Caco-2 (cell line): Measurements from ENCODE around the gene JCHAIN. TPM values are rescaled to one million over a fixed set of nuclear protein-coding genes. Genes with fewer than 3 reads are reported as not detected.

Experiments
- BruUV-seq: library from RNA; stranded (reverse); fragments of 400-500 nt; replicated peaks from 2 replicates; lab custom pipeline; 2021; lab: Mats Ljungman, UMichigan
- CTCF ChIA-PET: fragments of 300-600 bp; sonication (Branson Sonifier 250); formaldehyde crosslinking; loops from one replicate; lab custom pipeline; 2022; ENCODE audit warnings: antibody characterized with exemption; lab: Charles Lee
- POLR2A ChIA-PET: fragments of 300-600 bp; sonication (Branson Sonifier 250); formaldehyde crosslinking; loops from one replicate; lab custom pipeline; 2022; ENCODE audit warnings: antibody characterized with exemption; lab: Charles Lee
- DNase-seq, 2 experiments: peaks; one replicate each; pipeline versions ENCODE4 v3.0.0 to v3.0.0-alpha.2; 2020 to 2022
- H3K27me3 ChIP-seq: replicated peaks from 2 replicates; pipeline ENCODE4 v1.6.0; 2011; ENCODE audit warnings: low read length; ENCODE audit not compliant: control insufficient read depth, insufficient read depth
- H3K36me3 ChIP-seq: 2 replicates; pipeline ENCODE4 v1.5.1; 2011; ENCODE audit warnings: low read length; ENCODE audit not compliant: control insufficient read depth, insufficient read depth
- H3K4me1 ChIP-seq: fragments of 250-450 bp; sonication (Bioruptor Pico); 2 replicates; pipeline ENCODE4 v1.5.1; 2020; ENCODE audit warnings: mild to moderate bottlenecking
- H3K4me3 ChIP-seq: 2 replicates; pipeline ENCODE4 v1.5.1; 2011; ENCODE audit warnings: low read depth, mild to moderate bottlenecking, control low read depth, low read length
- H3K9me3 ChIP-seq: fragments of 250-450 bp; sonication (Bioruptor Pico); 2 replicates; pipeline ENCODE4 v1.5.1; 2020; ENCODE audit warnings: mild to moderate bottlenecking, moderate library complexity
- H3K27ac Mint-ChIP-seq: one replicate; pipeline ENCODE4 v1.8.0; 2022; ENCODE audit warnings: mixed read lengths; ENCODE audit not compliant: unreplicated experiment
- H3K27me3 Mint-ChIP-seq: one replicate; pipeline ENCODE4 v1.8.0; 2022; ENCODE audit warnings: mixed read lengths; ENCODE audit not compliant: insufficient read depth, unreplicated experiment
- H3K36me3 Mint-ChIP-seq: one replicate; pipeline ENCODE4 v1.8.0; 2022; ENCODE audit warnings: mild to moderate bottlenecking, mixed read lengths; ENCODE audit not compliant: insufficient read depth, unreplicated experiment
- H3K4me1 Mint-ChIP-seq: one replicate; pipeline ENCODE4 v1.8.0; 2022; ENCODE audit warnings: low read depth, mixed read lengths; ENCODE audit not compliant: unreplicated experiment
- H3K4me3 Mint-ChIP-seq: one replicate; pipeline ENCODE4 v1.8.0; 2022; ENCODE audit warnings: mild to moderate bottlenecking, moderate library complexity, mixed read lengths; ENCODE audit not compliant: unreplicated experiment
- H3K9me3 Mint-ChIP-seq: one replicate; pipeline ENCODE4 v1.8.0; 2022; ENCODE audit warnings: mixed read lengths; ENCODE audit not compliant: unreplicated experiment
- CTCF ChIP-seq, 2 experiments: fragments of 200-600 bp in 1 of 2; IDR thresholded peaks; 1 replicate in 1 of 2; 2 replicates in 1 of 2; pipeline versions ENCODE4 v1.5.1 to v1.8.0; 2011 to 2022; ENCODE audit warnings: antibody characterized with exemption in 1 of 2, control low read depth in 1 of 2, inconsistent platforms in 1 of 2, low read depth in 1 of 2, low read length in 1 of 2, mild to moderate bottlenecking in 1 of 2, moderate library complexity in 1 of 2; ENCODE audit not compliant: insufficient read depth in 1 of 2, severe bottlenecking in 1 of 2, unreplicated experiment in 1 of 2
- intact Hi-C: fragments of 100-400 bp; cut with micrococcal nuclease; formaldehyde crosslinking; loops from one replicate; pipeline ENCODE4 v1.10.0; 2022; ENCODE audit not compliant: unreplicated experiment
- total RNA-seq: library from RNA; stranded (reverse); gene quantifications from 2 replicates; pipeline ENCODE4 v1.2.3, GENCODE V29; 2022

Gene JCHAIN
- total RNA-seq, 1 experiment from 2014 or later = not detected

DNA sequence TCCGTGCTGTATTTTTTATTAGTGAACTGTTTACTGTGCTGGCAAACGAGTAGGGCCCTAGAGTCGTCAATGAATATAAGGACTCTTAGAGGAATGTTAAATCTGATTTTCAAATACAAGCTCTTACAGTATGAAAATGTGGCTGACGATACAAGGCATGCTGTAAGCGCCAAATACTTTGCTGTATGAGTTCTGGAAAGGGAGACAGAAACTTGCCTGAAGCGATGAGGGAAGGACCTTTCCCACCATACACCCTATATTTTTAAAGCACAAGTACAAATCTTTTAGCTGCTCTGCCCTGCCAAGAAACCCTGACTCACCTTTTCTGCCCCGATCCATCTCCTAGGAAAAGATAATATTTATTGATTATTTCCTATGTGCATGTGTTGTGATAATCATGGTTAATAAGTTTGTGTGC lies 39.7 kb upstream of the JCHAIN start:
- H3K27ac Mint-ChIP-seq = peak overlapping the region; percentile 93
- POLR2A ChIA-PET = interaction anchor here (1.1 kb wide), 1 partner anchor 44 kb away, joined by 4 read pairs; no protein-coding TSS in a partner anchor
- H3K36me3 ChIP-seq = no peaks in the 10 kb centered on the region

GRCh38 chr4:70705183-70706043 lies 39.1 kb upstream of the JCHAIN start:
- no peaks in the 10 kb centered on the region for H3K36me3 ChIP-seq
- CTCF ChIA-PET = interaction anchor here (0.5 to 1.3 kb wide), 4 partner anchors 18 to 1399 kb away, joined by 4 to 8 read pairs (median 6); no protein-coding TSS in a partner anchor
- Mint-ChIP-seq H3K4me3 (peak overlapping the region; percentile 98), H3K27ac (peak overlapping the region; percentile 93), H3K4me1 (peaks cover 11% of the 10 kb centered on the region), H3K36me3 (peaks cover 11% of the 10 kb centered on the region), H3K9me3 (no peaks in the 10 kb centered on the region), H3K27me3 (no peaks in the 10 kb centered on the region)
- no TSS peak for BruUV-seq
- no peaks in the 10 kb centered on the region for H3K27me3 ChIP-seq
- peak; percentile 80 to 86 for DNase-seq
- POLR2A ChIA-PET = interaction anchor here (0.6 to 1.1 kb wide), 5 partner anchors 16 to 324 kb away, joined by 3 to 5 read pairs (median 4); partner anchors contain the start of gene GRSF1
- TF ChIP-seq CTCF (IDR thresholded peaks at IDR 0.05; ENCODE audit: insufficient read depth in 1 of 2, low read depth in 1 of 2, low read length in 1 of 2, severe bottlenecking in 1 of 2, unreplicated experiment in 1 of 2) = no peak
- H3K9me3 ChIP-seq = no peaks in the 10 kb centered on the region
- peak overlapping the region; percentile 79 for H3K4me3 ChIP-seq
- intact Hi-C loops = loop anchor here (5.0 kb wide), 3 partner anchors 53 to 197 kb away; partner anchors contain the start of gene MOB1B
- peaks cover 11% of the 10 kb centered on the region for H3K4me1 ChIP-seq

More for the DNA sequence above, 39.7 kb upstream of the JCHAIN start:
- Histone ChIP-seq H3K4me3 (peak overlapping the region; percentile 79), H3K27me3 (no peaks in the 10 kb centered on the region), H3K9me3 (no peaks in the 10 kb centered on the region), H3K4me1 (peaks cover 11% of the 10 kb centered on the region)
- no TSS peak for BruUV-seq
- CTCF ChIA-PET = interaction anchor here (0.5 to 1.3 kb wide), 2 partner anchors 19 to 133 kb away, joined by 7 to 8 read pairs; no protein-coding TSS in a partner anchor
- Mint-ChIP-seq H3K27me3 (no peaks in the 10 kb centered on the region), H3K9me3 (no peaks in the 10 kb centered on the region), H3K36me3 (peaks cover 11% of the 10 kb centered on the region), H3K4me3 (peak overlapping the region; percentile 98), H3K4me1 (peaks cover 11% of the 10 kb centered on the region)
- intact Hi-C loops = loop anchor here (5.0 kb wide), 3 partner anchors 54 to 196 kb away; partner anchors contain the start of gene MOB1B
- no peak for DNase-seq
- no peak for TF ChIP-seq CTCF (IDR thresholded peaks at IDR 0.05; ENCODE audit: insufficient read depth in 1 of 2, low read depth in 1 of 2, low read length in 1 of 2, severe bottlenecking in 1 of 2, unreplicated experiment in 1 of 2)

GRCh38 chr4:70704931-70705182 lies 38.5 kb upstream of the JCHAIN start:
- TF ChIP-seq CTCF (IDR thresholded peaks at IDR 0.05; ENCODE audit: insufficient read depth in 1 of 2, low read depth in 1 of 2, low read length in 1 of 2, severe bottlenecking in 1 of 2, unreplicated experiment in 1 of 2) = no peak

More at GRCh38 chr4:70704931-70705182, 38.5 kb upstream of the JCHAIN start:
- H3K27me3 Mint-ChIP-seq = no peaks in the 10 kb centered on the region
- H3K36me3 Mint-ChIP-seq = peaks cover 11% of the 10 kb centered on the region
- BruUV-seq = no TSS peak
- H3K9me3 Mint-ChIP-seq = no peaks in the 10 kb centered on the region
- ChIA-PET CTCF (interaction anchor here (0.6 to 1.3 kb wide), 2 partner anchors 17 to 31 kb away, joined by 6 to 8 read pairs; no protein-coding TSS in a partner anchor), POLR2A (interaction anchor here (1.0 to 1.1 kb wide), 2 partner anchors 16 to 135 kb away, joined by 5 read pairs; partner anchors contain the start of gene GRSF1)
- no peak overlapping the region for H3K27ac Mint-ChIP-seq
- Histone ChIP-seq H3K9me3 (no peaks in the 10 kb centered on the region), H3K36me3 (no peaks in the 10 kb centered on the region), H3K4me1 (peaks cover 11% of the 10 kb centered on the region), H3K4me3 (peak overlapping the region; percentile 79), H3K27me3 (no peaks in the 10 kb centered on the region)
- intact Hi-C loops = loop anchor here (1.0 to 5.0 kb wide), 4 partner anchors 17 to 197 kb away; partner anchors contain the start of genes MOB1B and UTP3
- DNase-seq = no peak
- H3K4me3 Mint-ChIP-seq = peak overlapping the region; percentile 98
- H3K4me1 Mint-ChIP-seq = peaks cover 9% of the 10 kb centered on the region
